GM11168 (cell line): ENCODE results near the gene CHST11.

ENCODE experiments used
- in situ Hi-C: fragments of 300-500 bp; cut with MboI; formaldehyde crosslinking; loops from one replicate; pipeline ENCODE4 v1.12.0; 2022; ENCODE audit warnings: low sequenced_read_pairs; ENCODE audit not compliant: unreplicated experiment

The CHST11 gene

GRCh38 chr12:104426926-104427546, 29.7 kb upstream of the CHST11 start:
- in situ Hi-C loops, result no loop called here

GRCh38 chr12:104427547-104427938, 29.2 kb upstream of the CHST11 start:
- in situ Hi-C loops, result no loop called here

- in situ Hi-C loops, result no loop called here
Observed at GRCh38 chr12:104433061-104433460, 23.7 kb upstream of the CHST11 start.

- in situ Hi-C loops, result no loop called here
Observed at GRCh38 chr12:104434129-104434528, 22.6 kb upstream of the CHST11 start.

- in situ Hi-C loops, result no loop called here
Observed at GRCh38 chr12:104435175-104435574, 21.6 kb upstream of the CHST11 start.

- in situ Hi-C loops, result no loop called here
Observed at GRCh38 chr12:104435765-104436164, 21.0 kb upstream of the CHST11 start.

- in situ Hi-C loops, result no loop called here
Observed at GRCh38 chr12:104436790-104437189, 20.0 kb upstream of the CHST11 start.

- in situ Hi-C loops, result no loop called here
Observed at GRCh38 chr12:104438134-104438533, 18.6 kb upstream of the CHST11 start.

- in situ Hi-C loops, result no loop called here
Observed at GRCh38 chr12:104439137-104439536, 17.6 kb upstream of the CHST11 start.

GRCh38 chr12:104443008-104443407, 13.7 kb upstream of the CHST11 start:
- in situ Hi-C loops, result no loop called here

GRCh38 chr12:104446646-104447421, 9.9 kb upstream of the CHST11 start:
- in situ Hi-C loops, result no loop called here

GRCh38 chr12:104448031-104448430, 8.7 kb upstream of the CHST11 start:
- in situ Hi-C loops, result no loop called here

- in situ Hi-C loops, result no loop called here
Observed at GRCh38 chr12:104448451-104448850, 8.3 kb upstream of the CHST11 start.

GRCh38 chr12:104450700-104451099, 6.0 kb upstream of the CHST11 start:
- in situ Hi-C loops, result no loop called here

- in situ Hi-C loops, result no loop called here
Observed at GRCh38 chr12:104452087-104452486, 4.7 kb upstream of the CHST11 start.

- in situ Hi-C loops, result no loop called here
Observed at GRCh38 chr12:104453133-104453532, 3.6 kb upstream of the CHST11 start.

- in situ Hi-C loops, result no loop called here
Observed at GRCh38 chr12:104454997-104455396, 1.8 kb upstream of the CHST11 start.

- in situ Hi-C loops, result no loop called here
Observed at GRCh38 chr12:104455578-104456416, 951 bp upstream of the CHST11 start.

GRCh38 chr12:104456950-104457745, 400 bp downstream of the CHST11 start:
- in situ Hi-C loops, result no loop called here
